GM12878 (cell line): ENCODE data around the gene ARID3A.

Source experiments
- FOXK2 ChIP-seq: fragments of 450-650 bp; IDR thresholded peaks from 2 replicates; pipeline ENCODE4 v1.6.1; 2017; ENCODE audit warnings: mild to moderate bottlenecking, moderate library complexity
- TF ChIP-seq, protein P1 (sequence below), 3 experiments: IDR thresholded peaks in 2 of 3; conservative IDR thresholded peaks in 1 of 3; 2 replicates each; pipeline ENCODE4 v1.5.1; 2011; ENCODE audit warnings: low read depth in 3 of 3, low read length in 3 of 3, mild to moderate bottlenecking in 3 of 3, control low read depth in 2 of 3, moderate library complexity in 2 of 3, inconsistent platforms in 1 of 3, mixed read lengths in 1 of 3; ENCODE audit not compliant: control insufficient read depth in 2 of 3, insufficient read depth in 1 of 3; ENCODE audit errors: extremely low read depth in 1 of 3

DNA sequence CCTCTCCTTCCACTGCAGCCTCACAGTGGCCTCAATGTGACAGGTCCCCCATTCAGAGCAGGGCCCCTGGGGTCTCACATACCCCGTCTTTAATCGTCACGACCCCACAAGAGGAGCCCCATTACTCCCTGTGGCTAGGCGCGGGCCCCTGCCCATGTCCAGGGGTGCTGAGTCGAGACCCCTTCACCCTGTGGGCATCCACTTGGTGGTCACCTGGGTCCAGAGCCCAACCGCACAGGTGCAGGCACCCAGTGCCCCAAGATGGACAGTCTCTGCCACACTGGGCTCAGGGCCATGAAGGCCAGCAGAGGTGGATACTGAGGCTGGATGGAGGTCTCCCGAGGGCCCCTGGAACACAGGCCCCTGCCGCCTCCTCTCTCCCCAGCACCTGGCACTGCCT, 92.1 kb downstream of the ARID3A start:
- TF ChIP-seq, protein P1, sequence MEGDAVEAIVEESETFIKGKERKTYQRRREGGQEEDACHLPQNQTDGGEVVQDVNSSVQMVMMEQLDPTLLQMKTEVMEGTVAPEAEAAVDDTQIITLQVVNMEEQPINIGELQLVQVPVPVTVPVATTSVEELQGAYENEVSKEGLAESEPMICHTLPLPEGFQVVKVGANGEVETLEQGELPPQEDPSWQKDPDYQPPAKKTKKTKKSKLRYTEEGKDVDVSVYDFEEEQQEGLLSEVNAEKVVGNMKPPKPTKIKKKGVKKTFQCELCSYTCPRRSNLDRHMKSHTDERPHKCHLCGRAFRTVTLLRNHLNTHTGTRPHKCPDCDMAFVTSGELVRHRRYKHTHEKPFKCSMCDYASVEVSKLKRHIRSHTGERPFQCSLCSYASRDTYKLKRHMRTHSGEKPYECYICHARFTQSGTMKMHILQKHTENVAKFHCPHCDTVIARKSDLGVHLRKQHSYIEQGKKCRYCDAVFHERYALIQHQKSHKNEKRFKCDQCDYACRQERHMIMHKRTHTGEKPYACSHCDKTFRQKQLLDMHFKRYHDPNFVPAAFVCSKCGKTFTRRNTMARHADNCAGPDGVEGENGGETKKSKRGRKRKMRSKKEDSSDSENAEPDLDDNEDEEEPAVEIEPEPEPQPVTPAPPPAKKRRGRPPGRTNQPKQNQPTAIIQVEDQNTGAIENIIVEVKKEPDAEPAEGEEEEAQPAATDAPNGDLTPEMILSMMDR (IDR thresholded peaks at IDR 0.05 in 2 of 3, conservative IDR thresholded peaks at IDR 0.05 in 1 of 3; ENCODE audit: control insufficient read depth in 2 of 3, extremely low read depth in 1 of 3, insufficient read depth in 1 of 3, low read depth in 3 of 3, low read length in 3 of 3): no peak
- no peak for TF ChIP-seq FOXK2
